Measurements from ENCODE around the gene SS18L1.

Gene SS18L1

DNA sequence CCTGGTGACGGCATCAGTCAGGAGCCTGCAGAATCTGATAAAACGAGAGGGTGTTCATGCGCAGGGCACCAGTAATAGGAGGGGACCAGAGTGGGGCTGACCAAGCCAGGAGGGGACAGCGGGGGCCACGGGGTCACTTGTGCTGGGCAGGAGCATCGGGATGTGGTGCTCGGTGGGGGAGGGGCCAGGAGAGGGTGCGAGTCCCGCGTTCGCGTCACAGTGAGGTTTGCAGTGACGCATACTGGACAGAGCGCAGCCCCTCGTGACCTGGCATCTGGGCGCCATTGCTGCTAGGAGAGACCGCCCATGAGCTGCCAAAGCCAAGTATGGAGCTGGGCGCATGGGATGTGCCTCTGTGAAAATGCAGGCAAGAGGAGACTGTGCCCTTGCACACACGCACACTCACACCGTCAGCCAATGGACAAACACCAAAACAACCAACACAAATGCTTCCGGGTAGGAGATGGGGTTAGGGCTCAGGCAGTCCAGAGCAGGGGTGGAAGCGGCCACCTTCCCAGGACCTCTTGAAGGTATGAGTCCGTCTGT lies 25.4 kb downstream of the SS18L1 start:
- TF ChIP-seq ESRRG (CRISPR knock-in tag; IDR thresholded peaks at IDR 0.05) (no peak), ZFP3 (CRISPR knock-in tag; IDR thresholded peaks at IDR 0.05) (no peak), ZC3H10 (CRISPR knock-in tag; IDR thresholded peaks at IDR 0.05) (no peak), RARB (CRISPR knock-in tag; IDR thresholded peaks at IDR 0.05) (no peak), PATZ1 (CRISPR knock-in tag; IDR thresholded peaks at IDR 0.05; ENCODE audit: borderline replicate concordance) (no peak), PPARA (CRISPR knock-in tag; IDR thresholded peaks at IDR 0.05; ENCODE audit: borderline replicate concordance) (no peak), SNAI2 (CRISPR knock-in tag; IDR thresholded peaks at IDR 0.05) (no peak), ISL1 (CRISPR knock-in tag; IDR thresholded peaks at IDR 0.05) (no peak), CSRNP3 (CRISPR knock-in tag; IDR thresholded peaks at IDR 0.05) (no peak), CREB5 (CRISPR knock-in tag; IDR thresholded peaks at IDR 0.05; ENCODE audit: low read depth) (no peak), GLIS3 (CRISPR knock-in tag; IDR thresholded peaks at IDR 0.05) (no peak), OSR1 (CRISPR knock-in tag; IDR thresholded peaks at IDR 0.05) (no peak), ZNF565 (CRISPR knock-in tag; conservative IDR thresholded peaks at IDR 0.05; ENCODE audit: low read depth) (no peak), TCF4 (CRISPR knock-in tag; IDR thresholded peaks at IDR 0.05; ENCODE audit: borderline replicate concordance) (no peak), TOX (CRISPR knock-in tag; IDR thresholded peaks at IDR 0.05; ENCODE audit: borderline replicate concordance) (no peak), ARNTL (CRISPR knock-in tag; IDR thresholded peaks at IDR 0.05; ENCODE audit: borderline replicate concordance, low read depth) (no peak), ZNF70 (CRISPR knock-in tag; IDR thresholded peaks at IDR 0.05) (no peak), ZFP30 (CRISPR knock-in tag; IDR thresholded peaks at IDR 0.05) (no peak)
- TF ChIP-seq, protein P1, sequence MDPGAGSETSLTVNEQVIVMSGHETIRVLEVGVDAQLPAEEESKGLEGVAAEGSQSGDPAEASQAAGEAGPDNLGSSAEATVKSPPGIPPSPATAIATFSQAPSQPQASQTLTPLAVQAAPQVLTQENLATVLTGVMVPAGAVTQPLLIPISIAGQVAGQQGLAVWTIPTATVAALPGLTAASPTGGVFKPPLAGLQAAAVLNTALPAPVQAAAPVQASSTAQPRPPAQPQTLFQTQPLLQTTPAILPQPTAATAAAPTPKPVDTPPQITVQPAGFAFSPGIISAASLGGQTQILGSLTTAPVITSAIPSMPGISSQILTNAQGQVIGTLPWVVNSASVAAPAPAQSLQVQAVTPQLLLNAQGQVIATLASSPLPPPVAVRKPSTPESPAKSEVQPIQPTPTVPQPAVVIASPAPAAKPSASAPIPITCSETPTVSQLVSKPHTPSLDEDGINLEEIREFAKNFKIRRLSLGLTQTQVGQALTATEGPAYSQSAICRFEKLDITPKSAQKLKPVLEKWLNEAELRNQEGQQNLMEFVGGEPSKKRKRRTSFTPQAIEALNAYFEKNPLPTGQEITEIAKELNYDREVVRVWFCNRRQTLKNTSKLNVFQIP (CRISPR knock-in tag; IDR thresholded peaks at IDR 0.05; ENCODE audit: borderline replicate concordance, low read depth) = no peak
- TF ChIP-seq, protein P2, sequence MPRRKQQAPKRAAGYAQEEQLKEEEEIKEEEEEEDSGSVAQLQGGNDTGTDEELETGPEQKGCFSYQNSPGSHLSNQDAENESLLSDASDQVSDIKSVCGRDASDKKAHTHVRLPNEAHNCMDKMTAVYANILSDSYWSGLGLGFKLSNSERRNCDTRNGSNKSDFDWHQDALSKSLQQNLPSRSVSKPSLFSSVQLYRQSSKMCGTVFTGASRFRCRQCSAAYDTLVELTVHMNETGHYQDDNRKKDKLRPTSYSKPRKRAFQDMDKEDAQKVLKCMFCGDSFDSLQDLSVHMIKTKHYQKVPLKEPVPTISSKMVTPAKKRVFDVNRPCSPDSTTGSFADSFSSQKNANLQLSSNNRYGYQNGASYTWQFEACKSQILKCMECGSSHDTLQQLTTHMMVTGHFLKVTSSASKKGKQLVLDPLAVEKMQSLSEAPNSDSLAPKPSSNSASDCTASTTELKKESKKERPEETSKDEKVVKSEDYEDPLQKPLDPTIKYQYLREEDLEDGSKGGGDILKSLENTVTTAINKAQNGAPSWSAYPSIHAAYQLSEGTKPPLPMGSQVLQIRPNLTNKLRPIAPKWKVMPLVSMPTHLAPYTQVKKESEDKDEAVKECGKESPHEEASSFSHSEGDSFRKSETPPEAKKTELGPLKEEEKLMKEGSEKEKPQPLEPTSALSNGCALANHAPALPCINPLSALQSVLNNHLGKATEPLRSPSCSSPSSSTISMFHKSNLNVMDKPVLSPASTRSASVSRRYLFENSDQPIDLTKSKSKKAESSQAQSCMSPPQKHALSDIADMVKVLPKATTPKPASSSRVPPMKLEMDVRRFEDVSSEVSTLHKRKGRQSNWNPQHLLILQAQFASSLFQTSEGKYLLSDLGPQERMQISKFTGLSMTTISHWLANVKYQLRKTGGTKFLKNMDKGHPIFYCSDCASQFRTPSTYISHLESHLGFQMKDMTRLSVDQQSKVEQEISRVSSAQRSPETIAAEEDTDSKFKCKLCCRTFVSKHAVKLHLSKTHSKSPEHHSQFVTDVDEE (CRISPR knock-in tag; IDR thresholded peaks at IDR 0.05) = no peak
- ATAC-seq = no peak

GRCh38 chr20:62170536-62170935 lies 27.0 kb downstream of the SS18L1 start:
- TF ChIP-seq, protein P2 (CRISPR knock-in tag; IDR thresholded peaks at IDR 0.05) = no peak
- TF ChIP-seq OSR1 (CRISPR knock-in tag; IDR thresholded peaks at IDR 0.05) (no peak), ZNF70 (CRISPR knock-in tag; IDR thresholded peaks at IDR 0.05) (no peak), BACH2 (CRISPR knock-in tag; IDR thresholded peaks at IDR 0.05; ENCODE audit: borderline replicate concordance) (no peak), PATZ1 (CRISPR knock-in tag; IDR thresholded peaks at IDR 0.05; ENCODE audit: borderline replicate concordance) (no peak), ZFP30 (CRISPR knock-in tag; IDR thresholded peaks at IDR 0.05) (no peak), CREB5 (CRISPR knock-in tag; IDR thresholded peaks at IDR 0.05; ENCODE audit: low read depth) (no peak), ZNF565 (CRISPR knock-in tag; conservative IDR thresholded peaks at IDR 0.05; ENCODE audit: low read depth) (no peak), ZFP3 (CRISPR knock-in tag; IDR thresholded peaks at IDR 0.05) (no peak), CSRNP3 (CRISPR knock-in tag; IDR thresholded peaks at IDR 0.05) (no peak), TCF4 (CRISPR knock-in tag; IDR thresholded peaks at IDR 0.05; ENCODE audit: borderline replicate concordance) (no peak), ZC3H10 (CRISPR knock-in tag; IDR thresholded peaks at IDR 0.05) (no peak)
- no peak for ATAC-seq

Measured in SK-N-SH treated with all-trans-retinoic acid at 6 μM for 48 hours (cell line).